CD4-positive, alpha-beta T cell (primary cell): ENCODE measurements around the gene DROSHA. TPM values are rescaled to one million over a fixed set of nuclear protein-coding genes. Genes with fewer than 3 reads are reported as not detected.

ENCODE experiments used
- ATAC-seq: fragments of 200-7000 bp; cut with Tn5 transposase; one replicate; pipeline ENCODE4 v1.10.0; 2022; ENCODE audit warnings: mild to moderate bottlenecking; ENCODE audit not compliant: poor library complexity
- CTCF ChIA-PET: fragments of 350-600 bp; sonication (Branson Sonifier 250); formaldehyde crosslinking; loops from one replicate; lab custom pipeline; 2021; ENCODE audit warnings: antibody characterized with exemption, inconsistent platforms; lab: Charles Lee
- POLR2A ChIA-PET: fragments of 350-600 bp; sonication (Branson Sonifier 250); formaldehyde crosslinking; loops from one replicate; lab custom pipeline; 2021; ENCODE audit warnings: antibody characterized with exemption, inconsistent platforms; lab: Charles Lee
- DNase-seq, 14 experiments: peaks; one replicate each; pipeline ENCODE4 v3.0.0-alpha.2; 2013 to 2020; ENCODE audit warnings: mixed read lengths in 2 of 14
- H3K27ac ChIP-seq, 2 donors: one replicate each; pipeline versions ENCODE4 v1.5.1 to v1.7.0; 2013; ENCODE audit warnings: low read length in 2 of 2, low read depth in 1 of 2, mild to moderate bottlenecking in 1 of 2
- H3K27me3 ChIP-seq, 2 experiments: 1 replicate in 1 of 2; 2 replicates in 1 of 2; pipeline versions ENCODE4 v1.6.1 to v1.7.0; 2013; ENCODE audit warnings: low read length in 2 of 2, control low read depth in 1 of 2, mild to moderate bottlenecking in 1 of 2, moderate library complexity in 1 of 2; ENCODE audit not compliant: insufficient read depth in 2 of 2, control insufficient read depth in 1 of 2
- H3K36me3 ChIP-seq: one replicate; pipeline ENCODE4 v1.6.1; 2013; ENCODE audit warnings: low read length, control low read depth; ENCODE audit not compliant: insufficient read depth
- H3K4me1 ChIP-seq: one replicate; pipeline ENCODE4 v1.6.1; 2013; ENCODE audit warnings: low read length, control low read depth; ENCODE audit not compliant: insufficient read depth
- H3K4me3 ChIP-seq: one replicate; pipeline ENCODE4 v1.5.1; 2013; ENCODE audit warnings: mild to moderate bottlenecking, low read length, moderate library complexity
- H3K9me3 ChIP-seq, 2 experiments: 1 replicate in 1 of 2; 2 replicates in 1 of 2; pipeline versions ENCODE4 v1.6.1 to v1.7.0; 2013; ENCODE audit warnings: low read length in 2 of 2, mild to moderate bottlenecking in 2 of 2, control low read depth in 1 of 2, moderate library complexity in 1 of 2; ENCODE audit not compliant: control insufficient read depth in 1 of 2, insufficient read depth in 1 of 2
- H3K27ac Mint-ChIP-seq: one replicate; pipeline ENCODE4 v1.8.0; 2020; ENCODE audit warnings: mixed read lengths
- H3K27me3 Mint-ChIP-seq: one replicate; pipeline ENCODE4 v1.8.0; 2021; ENCODE audit warnings: mixed read lengths
- H3K36me3 Mint-ChIP-seq: one replicate; pipeline ENCODE4 v1.8.0; 2021; ENCODE audit warnings: low read depth, mixed read lengths
- H3K4me1 Mint-ChIP-seq: one replicate; pipeline ENCODE4 v1.8.0; 2021; ENCODE audit warnings: low read depth, mixed read lengths
- H3K4me3 Mint-ChIP-seq: one replicate; pipeline ENCODE4 v1.8.0; 2020; ENCODE audit warnings: mild to moderate bottlenecking, mixed read lengths
- H3K9me3 Mint-ChIP-seq: one replicate; pipeline ENCODE4 v1.8.0; 2020; ENCODE audit warnings: mixed read lengths
- intact Hi-C, 2 experiments: fragments of 100-400 bp; cut with DNase I in 1 of 2; cut with micrococcal nuclease in 1 of 2; formaldehyde crosslinking; loops; one replicate each; pipeline versions ENCODE4 v1.15.1 to v1.9.0; 2023 to 2025; cut with DNase I, micrococcal nuclease
- total RNA-seq, 174 experiments: library from RNA in 2 of 174; stranded (reverse) in 2 of 174; gene quantifications; one replicate each; pipeline ENCODE4 v1.2.3 and lab custom pipeline; 2021 to 2026
- TF ChIP-seq, protein P1 (sequence below): fragments of 200-600 bp; IDR thresholded peaks from one replicate; pipeline ENCODE4 v1.8.0; 2022; ENCODE audit warnings: antibody characterized with exemption, mild to moderate bottlenecking

DROSHA gene
- total RNA-seq, 2 experiments from 2014 or later, result 28.8 to 38.1 TPM

DNA sequence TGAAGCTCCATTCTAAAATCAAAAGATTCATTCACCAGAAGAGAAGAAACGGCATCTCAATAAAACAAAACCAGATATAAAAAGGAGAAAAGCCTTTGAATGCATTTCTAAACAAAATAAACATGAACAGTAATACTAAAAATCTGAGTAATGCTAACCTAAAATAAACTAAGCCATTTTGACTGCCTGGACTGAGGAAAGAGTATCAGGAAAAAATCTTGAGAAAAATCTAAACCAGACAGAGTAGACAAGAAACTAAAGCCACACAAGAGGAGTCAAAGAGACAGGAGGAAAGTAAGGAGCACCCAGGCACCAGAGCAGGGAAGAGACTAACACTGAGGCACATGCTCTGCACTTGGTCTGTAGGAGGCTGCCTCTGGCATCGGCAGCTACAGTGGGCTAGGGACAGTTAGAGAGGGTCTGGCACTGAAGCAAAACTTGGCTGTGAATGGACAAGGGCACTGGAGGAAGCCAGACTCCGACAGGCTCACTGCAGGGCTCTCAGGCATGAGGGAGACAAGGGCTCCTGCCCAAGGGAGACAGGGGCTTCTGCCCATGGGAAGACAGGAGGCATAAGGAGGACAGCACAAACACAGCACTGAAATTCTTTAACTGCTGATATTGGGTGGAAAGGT, 50.2 kb downstream of the DROSHA start:
- Histone ChIP-seq H3K36me3 (peaks cover 38% of the 10 kb centered on the region), H3K9me3 (no peaks in the 10 kb centered on the region), H3K4me3 (no peak overlapping the region), H3K27ac (no peak overlapping the region), H3K4me1 (no peaks in the 10 kb centered on the region), H3K27me3 (no peaks in the 10 kb centered on the region)
- H3K36me3 Mint-ChIP-seq, result peaks cover 92% of the 10 kb centered on the region
- H3K27me3 Mint-ChIP-seq, result no peaks in the 10 kb centered on the region
- ChIA-PET POLR2A (no interaction called here), CTCF (no interaction called here)
- TF ChIP-seq, protein P1, sequence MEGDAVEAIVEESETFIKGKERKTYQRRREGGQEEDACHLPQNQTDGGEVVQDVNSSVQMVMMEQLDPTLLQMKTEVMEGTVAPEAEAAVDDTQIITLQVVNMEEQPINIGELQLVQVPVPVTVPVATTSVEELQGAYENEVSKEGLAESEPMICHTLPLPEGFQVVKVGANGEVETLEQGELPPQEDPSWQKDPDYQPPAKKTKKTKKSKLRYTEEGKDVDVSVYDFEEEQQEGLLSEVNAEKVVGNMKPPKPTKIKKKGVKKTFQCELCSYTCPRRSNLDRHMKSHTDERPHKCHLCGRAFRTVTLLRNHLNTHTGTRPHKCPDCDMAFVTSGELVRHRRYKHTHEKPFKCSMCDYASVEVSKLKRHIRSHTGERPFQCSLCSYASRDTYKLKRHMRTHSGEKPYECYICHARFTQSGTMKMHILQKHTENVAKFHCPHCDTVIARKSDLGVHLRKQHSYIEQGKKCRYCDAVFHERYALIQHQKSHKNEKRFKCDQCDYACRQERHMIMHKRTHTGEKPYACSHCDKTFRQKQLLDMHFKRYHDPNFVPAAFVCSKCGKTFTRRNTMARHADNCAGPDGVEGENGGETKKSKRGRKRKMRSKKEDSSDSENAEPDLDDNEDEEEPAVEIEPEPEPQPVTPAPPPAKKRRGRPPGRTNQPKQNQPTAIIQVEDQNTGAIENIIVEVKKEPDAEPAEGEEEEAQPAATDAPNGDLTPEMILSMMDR, result no peak
- ATAC-seq, result no peak
- H3K27ac Mint-ChIP-seq, result no peak overlapping the region
- intact Hi-C loops, result no loop called here
- no peak overlapping the region for H3K4me3 Mint-ChIP-seq
- no peaks in the 10 kb centered on the region for H3K9me3 Mint-ChIP-seq
- H3K4me1 Mint-ChIP-seq, result no peaks in the 10 kb centered on the region
- no peak for DNase-seq

DNA sequence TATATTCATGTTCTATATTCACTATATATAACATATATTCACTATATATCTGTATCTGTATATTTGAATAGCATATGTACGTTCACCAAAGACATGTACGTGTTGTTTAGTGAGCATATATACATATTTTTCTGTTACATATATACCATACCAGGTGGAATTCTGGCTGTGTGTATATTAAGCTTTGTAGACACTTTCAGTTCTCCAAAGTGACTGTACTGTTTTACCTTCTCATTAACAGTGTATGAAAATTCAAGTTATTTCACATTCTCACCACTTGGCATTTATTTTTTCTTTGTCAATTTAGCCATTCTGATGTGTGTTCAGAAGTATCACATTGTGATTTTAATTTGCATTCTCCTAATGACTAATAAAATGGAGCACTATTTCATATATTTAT, 52.2 kb downstream of the DROSHA start:
- Mint-ChIP-seq H3K36me3 (peaks cover 90% of the 10 kb centered on the region), H3K4me1 (no peaks in the 10 kb centered on the region), H3K9me3 (no peaks in the 10 kb centered on the region), H3K27me3 (no peaks in the 10 kb centered on the region), H3K27ac (no peak overlapping the region), H3K4me3 (no peak overlapping the region)
- ChIA-PET CTCF (no interaction called here), POLR2A (no interaction called here)
- Histone ChIP-seq H3K27me3 (no peaks in the 10 kb centered on the region), H3K4me3 (no peak overlapping the region), H3K4me1 (no peaks in the 10 kb centered on the region), H3K9me3 (no peaks in the 10 kb centered on the region), H3K27ac (no peak overlapping the region), H3K36me3 (peaks cover 27% of the 10 kb centered on the region)
- ATAC-seq (no peak), DNase-seq (no peak)
- intact Hi-C loops, result no loop called here
- TF ChIP-seq, protein P1, result no peak

DNA sequence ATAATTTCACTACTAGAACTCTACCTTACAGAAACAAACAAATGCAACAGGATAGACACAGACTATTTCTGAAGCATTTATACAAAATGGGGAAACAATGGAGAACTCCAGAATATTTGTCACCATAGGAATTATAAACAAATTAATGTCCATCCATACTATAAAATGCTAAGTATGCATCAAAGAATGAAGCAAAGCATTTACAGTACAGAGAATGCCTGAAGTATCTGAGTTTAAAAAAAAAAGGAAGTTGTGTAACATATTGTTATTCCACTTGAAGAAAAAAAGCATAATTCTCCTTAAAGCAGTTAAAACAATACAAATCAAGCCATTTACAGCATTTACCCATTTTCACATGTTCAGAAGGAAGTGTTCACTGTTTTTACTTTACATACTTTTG, 53.0 kb downstream of the DROSHA start:
- TF ChIP-seq, protein P1, result no peak
- no peaks in the 10 kb centered on the region for H3K4me1 Mint-ChIP-seq
- Histone ChIP-seq H3K9me3 (no peaks in the 10 kb centered on the region), H3K36me3 (peaks cover 25% of the 10 kb centered on the region), H3K27ac (no peak overlapping the region), H3K4me1 (no peaks in the 10 kb centered on the region), H3K4me3 (no peak overlapping the region), H3K27me3 (no peaks in the 10 kb centered on the region)
- DNase-seq, result no peak
- H3K9me3 Mint-ChIP-seq, result no peaks in the 10 kb centered on the region
- POLR2A ChIA-PET, result no interaction called here
- ATAC-seq, result no peak
- CTCF ChIA-PET, result no interaction called here
- no peak overlapping the region for H3K27ac Mint-ChIP-seq
- H3K4me3 Mint-ChIP-seq, result no peak overlapping the region
- intact Hi-C loops, result no loop called here
- peaks cover 86% of the 10 kb centered on the region for H3K36me3 Mint-ChIP-seq
- H3K27me3 Mint-ChIP-seq, result no peaks in the 10 kb centered on the region
